IMR-90 (cell line): ENCODE data around the gene GOLT1A. TPM values are rescaled to one million over a fixed set of nuclear protein-coding genes. Genes with fewer than 3 reads are reported as not detected.

Experiments used
- ATAC-seq: fragments of 200-7000 bp; cut with Tn5 transposase; 2 replicates; pipeline ENCODE4 v1.9.1; 2020; ENCODE audit warnings: low read depth, mild to moderate bottlenecking, moderate library complexity
- BruUV-seq: library from RNA; stranded (reverse); fragments of 400-500 nt; replicated peaks from 2 replicates; lab custom pipeline; 2021; lab: Mats Ljungman, UMichigan
- CTCF ChIA-PET: fragments of 300-600 bp; formaldehyde crosslinking; extraction: SDS; loops from one replicate; lab custom pipeline; 2021; ENCODE audit warnings: antibody characterized with exemption; lab: Yijun Ruan, JAX
- POLR2A ChIA-PET: fragments of 300-600 bp; sonication (Branson Sonifier 250); formaldehyde crosslinking; loops from one replicate; lab custom pipeline; 2022; ENCODE audit warnings: antibody characterized with exemption; ENCODE audit not compliant: unreplicated experiment; lab: Charles Lee
- DNase-seq: peaks from one replicate; pipeline ENCODE4 v3.0.0; 2013
- H2AFZ ChIP-seq: replicated peaks from 2 replicates; pipeline ENCODE3; 2013; ENCODE audit warnings: low read length, mild to moderate bottlenecking; ENCODE audit not compliant: poor library complexity
- H2AK5ac ChIP-seq: 2 replicates; pipeline ENCODE4 v1.6.1; 2013; ENCODE audit warnings: low read depth, low read length, inconsistent platforms
- H2AK9ac ChIP-seq: replicated peaks from 2 replicates; pipeline ENCODE3; 2013; ENCODE audit warnings: mild to moderate bottlenecking, low read depth, low read length, moderate library complexity; ENCODE audit not compliant: poor library complexity
- H2BK120ac ChIP-seq: 2 replicates; pipeline ENCODE4 v1.6.1; 2013; ENCODE audit warnings: low read depth, low read length, inconsistent platforms
- H2BK15ac ChIP-seq: 3 replicates; pipeline ENCODE4 v1.6.1; 2013; ENCODE audit warnings: low read depth, low read length, inconsistent platforms
- H2BK20ac ChIP-seq: 2 replicates; pipeline ENCODE4 v1.6.1; 2013; ENCODE audit warnings: low read depth, mild to moderate bottlenecking, inconsistent platforms, low read length, moderate library complexity
- H2BK5ac ChIP-seq: 2 replicates; pipeline ENCODE4 v1.6.1; 2013; ENCODE audit warnings: mild to moderate bottlenecking, low read depth, low read length, inconsistent platforms; ENCODE audit not compliant: poor library complexity, severe bottlenecking
- H3K14ac ChIP-seq: replicated peaks from 2 replicates; pipeline ENCODE4 v1.6.1; 2013; ENCODE audit warnings: low read depth, low read length, inconsistent platforms
- H3K18ac ChIP-seq: 2 replicates; pipeline ENCODE4 v1.6.1; 2013; ENCODE audit warnings: low read depth, low read length, control low read depth
- H3K23ac ChIP-seq: 2 replicates; pipeline ENCODE4 v1.6.1; 2013; ENCODE audit warnings: low read depth, low read length, inconsistent platforms
- H3K27ac ChIP-seq: 2 replicates; pipeline ENCODE4 v1.5.1; 2013; ENCODE audit warnings: mild to moderate bottlenecking, control low read depth, low read length; ENCODE audit not compliant: insufficient read depth
- H3K27me3 ChIP-seq: 2 replicates; pipeline ENCODE4 v1.6.1; 2013; ENCODE audit warnings: low read length; ENCODE audit not compliant: control insufficient read depth, insufficient read depth
- H3K36me3 ChIP-seq: 2 replicates; pipeline ENCODE4 v1.6.1; 2013; ENCODE audit warnings: low read length, mixed read lengths; ENCODE audit not compliant: control insufficient read depth, insufficient read depth
- H3K4ac ChIP-seq: 2 replicates; pipeline ENCODE4 v1.6.1; 2013; ENCODE audit warnings: low read depth, low read length, inconsistent platforms
- H3K4me1 ChIP-seq: 2 replicates; pipeline ENCODE4 v1.6.1; 2013; ENCODE audit warnings: low read length, mixed read lengths; ENCODE audit not compliant: control insufficient read depth, insufficient read depth
- H3K4me2 ChIP-seq: 2 replicates; pipeline ENCODE4 v1.6.1; 2013; ENCODE audit warnings: low read depth, mild to moderate bottlenecking, control low read depth, low read length, moderate library complexity
- H3K4me3 ChIP-seq: 2 replicates; pipeline ENCODE4 v1.5.1; 2013; ENCODE audit warnings: low read depth, mild to moderate bottlenecking, control low read depth, low read length, moderate library complexity; ENCODE audit not compliant: insufficient read depth
- H3K56ac ChIP-seq: 2 replicates; pipeline ENCODE4 v1.6.1; 2013; ENCODE audit warnings: low read length, inconsistent platforms; ENCODE audit not compliant: insufficient read depth; ENCODE audit errors: extremely low read depth
- H3K79me1 ChIP-seq, 2 experiments: 2 replicates each; pipeline ENCODE4 v1.6.1; 2013; ENCODE audit warnings: low read length in 2 of 2, inconsistent platforms in 1 of 2, low read depth in 1 of 2
- H3K9ac ChIP-seq: 2 replicates; pipeline ENCODE4 v1.6.1; 2013; ENCODE audit warnings: low read depth, low read length, control low read depth
- H3K9me1 ChIP-seq: 2 replicates; pipeline ENCODE4 v1.6.1; 2013; ENCODE audit warnings: low read length, inconsistent platforms; ENCODE audit not compliant: insufficient read depth
- H3K9me3 ChIP-seq: 2 replicates; pipeline ENCODE4 v1.6.1; 2013; ENCODE audit warnings: low read length; ENCODE audit not compliant: control insufficient read depth, insufficient read depth
- H4K20me1 ChIP-seq: 2 replicates; pipeline ENCODE4 v1.6.1; 2013; ENCODE audit warnings: low read length, inconsistent platforms; ENCODE audit not compliant: insufficient read depth
- H4K5ac ChIP-seq: 2 replicates; pipeline ENCODE4 v1.6.1; 2013; ENCODE audit warnings: mild to moderate bottlenecking, low read depth, low read length, control low read depth
- H4K8ac ChIP-seq, 2 experiments: 2 replicates each; pipeline ENCODE4 v1.6.1; 2013; ENCODE audit warnings: low read depth in 2 of 2, low read length in 2 of 2, control low read depth in 1 of 2, inconsistent platforms in 1 of 2
- H4K91ac ChIP-seq: 2 replicates; pipeline ENCODE4 v1.6.1; 2013; ENCODE audit warnings: low read depth, low read length, inconsistent platforms; ENCODE audit not compliant: insufficient read depth
- BHLHE40 ChIP-seq: fragments of 150-350 bp; IDR thresholded peaks from 2 replicates; pipeline ENCODE4 v1.6.1; 2016; ENCODE audit warnings: mild to moderate bottlenecking, low read depth, low read length
- CHD1 ChIP-seq: IDR thresholded peaks from 2 replicates; pipeline ENCODE4 v1.6.1; 2012; ENCODE audit warnings: low read depth, low read length, improper control_type of control experiment
- CTCF ChIP-seq: conservative IDR thresholded peaks from 2 replicates; pipeline ENCODE4 v1.5.1; 2012; ENCODE audit warnings: mild to moderate bottlenecking, low read depth, low read length, improper control_type of control experiment
- ELK1 ChIP-seq: fragments of 150-350 bp; IDR thresholded peaks from 2 replicates; pipeline ENCODE4 v1.6.1; 2016; ENCODE audit warnings: low read depth, mild to moderate bottlenecking, low read length, moderate library complexity, borderline replicate concordance
- NFE2L2 ChIP-seq: fragments of 150-350 bp; IDR thresholded peaks from 2 replicates; pipeline ENCODE4 v1.6.1; 2016; ENCODE audit warnings: low read depth, mild to moderate bottlenecking, low read length
- POLR2A ChIP-seq: IDR thresholded peaks from 2 replicates; pipeline ENCODE4 v1.6.1; 2012; ENCODE audit warnings: mild to moderate bottlenecking, low read depth, low read length
- RAD21 ChIP-seq: IDR thresholded peaks from 2 replicates; pipeline ENCODE4 v1.6.1; 2012; ENCODE audit warnings: low read length, improper control_type of control experiment
- RCOR1 ChIP-seq: IDR thresholded peaks from 2 replicates; pipeline ENCODE4 v1.6.1; 2012; ENCODE audit warnings: mild to moderate bottlenecking, low read length, improper control_type of control experiment; ENCODE audit not compliant: insufficient replicate concordance
- RFX5 ChIP-seq: IDR thresholded peaks from 2 replicates; pipeline ENCODE4 v1.8.0; 2012; ENCODE audit warnings: low read depth, mild to moderate bottlenecking, low read length, moderate library complexity
- SMC3 ChIP-seq: fragments of 150-350 bp; IDR thresholded peaks from 2 replicates; pipeline ENCODE4 v1.6.1; 2016; ENCODE audit warnings: low read depth, mild to moderate bottlenecking, antibody characterized with exemption, low read length, moderate library complexity
- USF2 ChIP-seq: fragments of 150-350 bp; IDR thresholded peaks from 2 replicates; pipeline ENCODE4 v1.6.1; 2017; ENCODE audit warnings: mild to moderate bottlenecking, antibody characterized with exemption, low read length, low read depth
- WGBS, 2 experiments: methylation state at CpG; one replicate each; pipeline versions ENCODE4 v1.1.5 to v1.1.7; 2013; ENCODE audit warnings: missing lambda C conversion rate in 2 of 2; ENCODE audit not compliant: insufficient read length in 1 of 2; ENCODE audit errors: extremely low coverage in 2 of 2; 5-methylcytosine and 5-hydroxymethylcytosine counted together
- dilution Hi-C: fragments of 300-500 bp; cut with HindIII; formaldehyde crosslinking; loops from one replicate; pipeline ENCODE4 v1.14.3; 2018; ENCODE audit warnings: low sequenced_read_pairs; ENCODE audit not compliant: unreplicated experiment
- in situ Hi-C: fragments of 300-500 bp; cut with MboI; formaldehyde crosslinking; loops from 3 replicates; pipeline ENCODE4 v1.14.3; 2019; ENCODE audit warnings: low sequenced_read_pairs, inconsistent platforms, mixed read lengths
- intact Hi-C: fragments of 100-400 bp; cut with micrococcal nuclease; formaldehyde crosslinking; loops from 2 replicates; pipeline ENCODE4 v1.10.0; 2022
- polyA plus RNA-seq, 3 experiments: library from polyadenylated mRNA; depleted of rRNA; stranded (reverse); fragments of >200 nt; gene quantifications; 2 replicates each; pipeline ENCODE4 v1.2.3, GENCODE V29; 2012; ENCODE audit warnings: low replicate concordance in 1 of 3
- total RNA-seq: library from RNA; depleted of rRNA; stranded (reverse); fragments of >200 nt; gene quantifications from 2 replicates; pipeline ENCODE4 v1.2.3, GENCODE V29; 2012

GOLT1A gene
- total and polyA plus RNA-seq, 2 of the 4 experiments (the other 2 are of a cell fraction) = 0.32 TPM; not detected in 1

- Histone ChIP-seq H4K20me1 (no peaks in the 10 kb centered on the region), H4K5ac (peak overlapping the region; percentile 28; the same call in 1 of the 2 replicates), H3K4ac (peak overlapping the region; percentile 31; the same call in 1 of the 2 replicates), H3K9ac (no peak overlapping the region; the same call in 1 of the 2 replicates), H2BK5ac (no peak overlapping the region), H3K9me3 (no peaks in the 10 kb centered on the region), H2BK15ac (peak overlapping the region; percentile 78; the same call in 1 of the 3 replicates), H2AFZ (no peak overlapping the region), H3K56ac (no peak overlapping the region), H3K27me3 (no peaks in the 10 kb centered on the region; the same call in 1 of the 2 replicates), H2BK20ac (peak overlapping the region; percentile 63; the same call in 1 of the 2 replicates), H3K79me1 (no peaks in the 10 kb centered on the region), H2BK120ac (peak overlapping the region; percentile 46), H2AK5ac (no peak overlapping the region), H4K8ac (peak overlapping the region in 1 of 2 experiments; percentile 6; a peak in 1 of 4 replicates), H3K4me2 (no peak overlapping the region), H3K36me3 (no peaks in the 10 kb centered on the region), H3K4me3 (no peak overlapping the region), H3K4me1 (peaks cover 3% of the 10 kb centered on the region; the same call in 1 of the 2 replicates), H3K27ac (no peak overlapping the region), H3K14ac (no peak overlapping the region), H4K91ac (no peak overlapping the region), H2AK9ac (no peak overlapping the region), H3K9me1 (peaks cover 16% of the 10 kb centered on the region; the same call in 1 of the 2 replicates), H3K23ac (no peak overlapping the region), H3K18ac (no peak overlapping the region; the same call in 1 of the 2 replicates)
- dilution Hi-C loops (no loop called here), intact Hi-C loops (loop anchor here (2.0 kb wide), 1 partner anchor 345 kb away; the partner anchor contains the start of gene SNRPE), in situ Hi-C loops (loop anchor here (5.0 kb wide), 1 partner anchor 39 kb away; the partner anchor contains the start of gene REN)
- no TSS peak for BruUV-seq
- no CpG with 5 or more reads among the region's 2 CpGs for WGBS, 2 experiments
- POLR2A ChIA-PET = no interaction called here
- CTCF ChIA-PET = interaction anchor here (0.7 to 3.0 kb wide), 8 partner anchors 16 to 157 kb away, joined by 3 to 32 read pairs (median 7); partner anchors contain the start of genes ETNK2, PLEKHA6 and REN
- ATAC-seq (no peak), DNase-seq (peak; percentile 33)
- TF ChIP-seq CTCF (peak; percentile 24; the same call in 1 of the 2 replicates), NFE2L2 (no peak), POLR2A (no peak), RCOR1 (no peak), RAD21 (0 out of 2 replicates have a peak, but pooled peaks have one; percentile 6), ELK1 (no peak), RFX5 (no peak), BHLHE40 (no peak), SMC3 (peak; percentile 27; the same call in 1 of the 2 replicates), USF2 (no peak), CHD1 (no peak)
Measured at GRCh38 chr1:204206121-204206520, 7.7 kb downstream of the GOLT1A start.
